Trophoblast cell (in vitro differentiated cells and primary cell): ENCODE results near the gene PICALM.
A peak's percentile ranks its signal among the peaks of the same experiment; 100 is the strongest.

ENCODE experiments used
- DNase-seq, 2 donors: peaks; one replicate each; pipeline ENCODE4 v3.0.0-alpha.2; 2016
- H2AFZ ChIP-seq: 2 replicates; pipeline ENCODE4 v1.6.1; 2013; ENCODE audit warnings: low read length, moderate library complexity, mild to moderate bottlenecking; ENCODE audit not compliant: insufficient read depth, poor library complexity
- H2AK5ac ChIP-seq: 2 replicates; pipeline ENCODE4 v1.6.1; 2013; ENCODE audit warnings: mild to moderate bottlenecking, low read length
- H2BK120ac ChIP-seq: 2 replicates; pipeline ENCODE4 v1.6.1; 2013; ENCODE audit warnings: low read length, mild to moderate bottlenecking, moderate library complexity; ENCODE audit not compliant: insufficient read depth, poor library complexity
- H2BK12ac ChIP-seq: 2 replicates; pipeline ENCODE4 v1.6.1; 2013; ENCODE audit warnings: mild to moderate bottlenecking, low read length, moderate library complexity
- H2BK5ac ChIP-seq: 2 replicates; pipeline ENCODE4 v1.6.1; 2013; ENCODE audit warnings: low read length, low read depth, moderate library complexity, mild to moderate bottlenecking; ENCODE audit not compliant: poor library complexity
- H3K14ac ChIP-seq: 2 replicates; pipeline ENCODE4 v1.6.1; 2013; ENCODE audit warnings: mild to moderate bottlenecking, low read length
- H3K18ac ChIP-seq: 2 replicates; pipeline ENCODE4 v1.6.1; 2013; ENCODE audit warnings: mild to moderate bottlenecking, low read length
- H3K23ac ChIP-seq: 2 replicates; pipeline ENCODE4 v1.6.1; 2013; ENCODE audit warnings: low read length
- H3K27ac ChIP-seq: 2 replicates; pipeline ENCODE4 v1.5.1; 2013; ENCODE audit warnings: low read depth, mild to moderate bottlenecking, inconsistent platforms, low read length, moderate library complexity
- H3K27me3 ChIP-seq: 2 replicates; pipeline ENCODE4 v1.6.1; 2013; ENCODE audit warnings: inconsistent platforms, mild to moderate bottlenecking, low read length, moderate library complexity; ENCODE audit not compliant: insufficient read depth
- H3K36me3 ChIP-seq, 2 experiments: 1 replicate in 1 of 2; 2 replicates in 1 of 2; pipeline ENCODE4 v1.6.1; 2013; ENCODE audit warnings: low read length in 2 of 2, mild to moderate bottlenecking in 2 of 2, moderate library complexity in 1 of 2; ENCODE audit not compliant: insufficient read depth in 2 of 2, control insufficient read depth in 1 of 2
- H3K4ac ChIP-seq: 2 replicates; pipeline ENCODE4 v1.6.1; 2013; ENCODE audit warnings: low read depth, mild to moderate bottlenecking, low read length, moderate library complexity
- H3K4me1 ChIP-seq, 2 experiments: 1 replicate in 1 of 2; 2 replicates in 1 of 2; pipeline ENCODE4 v1.6.1; 2013; ENCODE audit warnings: low read length in 2 of 2, mild to moderate bottlenecking in 2 of 2, moderate library complexity in 1 of 2; ENCODE audit not compliant: insufficient read depth in 2 of 2, control insufficient read depth in 1 of 2
- H3K4me2 ChIP-seq: 2 replicates; pipeline ENCODE4 v1.6.1; 2013; ENCODE audit warnings: inconsistent platforms, mild to moderate bottlenecking, low read length, moderate library complexity
- H3K4me3 ChIP-seq: 2 replicates; pipeline ENCODE4 v1.5.1; 2013; ENCODE audit warnings: mild to moderate bottlenecking, low read depth, low read length, inconsistent platforms
- H3K79me1 ChIP-seq: one replicate; pipeline ENCODE4 v1.6.1; 2013; ENCODE audit warnings: low read length
- H3K79me2 ChIP-seq: 2 replicates; pipeline ENCODE4 v1.6.1; 2013; ENCODE audit warnings: low read length, mild to moderate bottlenecking; ENCODE audit not compliant: control insufficient read depth, insufficient read depth, poor library complexity
- H3K9ac ChIP-seq: 2 replicates; pipeline ENCODE4 v1.6.1; 2013; ENCODE audit warnings: mild to moderate bottlenecking, low read length
- H3K9me3 ChIP-seq: 2 replicates; pipeline ENCODE4 v1.6.1; 2013; ENCODE audit warnings: low read depth, mild to moderate bottlenecking, control low read depth, inconsistent platforms, low read length; ENCODE audit not compliant: insufficient read depth
- H4K12ac ChIP-seq: 2 replicates; pipeline ENCODE4 v1.6.1; 2013; ENCODE audit warnings: low read depth, mild to moderate bottlenecking, low read length, moderate library complexity
- H4K8ac ChIP-seq: 2 replicates; pipeline ENCODE4 v1.6.1; 2013; ENCODE audit warnings: low read depth, mild to moderate bottlenecking, low read length, moderate library complexity
- H4K91ac ChIP-seq: one replicate; pipeline ENCODE4 v1.6.1; 2013; ENCODE audit warnings: low read depth, mild to moderate bottlenecking, low read length, moderate library complexity
- WGBS: extraction: QIAGEN DNeasy Blood & Tissue Kit; methylation state at CpG from one replicate; pipeline ENCODE4 v1.1.7; 2013; ENCODE audit warnings: missing lambda C conversion rate; ENCODE audit not compliant: insufficient read length, insufficient coverage; ENCODE audit errors: extremely low coverage; 5-methylcytosine and 5-hydroxymethylcytosine counted together

Gene PICALM

GRCh38 chr11:86041975-86042378 lies 26.9 kb downstream of the PICALM start:
- Histone ChIP-seq H4K8ac (no peak overlapping the region), H2BK120ac (no peak overlapping the region), H3K27me3 (no peaks in the 10 kb centered on the region), H3K9me3 (no peaks in the 10 kb centered on the region), H3K36me3 (peaks cover 0 to 4% of the 10 kb centered on the region in 2 experiments), H3K79me2 (peaks cover 9% of the 10 kb centered on the region), H4K12ac (no peak overlapping the region), H2AK5ac (no peak overlapping the region), H3K18ac (no peak overlapping the region), H2BK12ac (no peak overlapping the region), H3K23ac (no peak overlapping the region), H3K4me2 (no peak overlapping the region), H3K79me1 (no peaks in the 10 kb centered on the region), H3K9ac (no peak overlapping the region), H4K91ac (no peak overlapping the region), H3K4me3 (no peak overlapping the region), H3K27ac (no peak overlapping the region), H3K14ac (no peak overlapping the region), H2BK5ac (no peak overlapping the region), H3K4me1 (peaks cover 0 to 4% of the 10 kb centered on the region in 2 experiments), H3K4ac (no peak overlapping the region), H2AFZ (no peak overlapping the region)
- no CpG with 5 or more reads among the region's 2 CpGs for WGBS
- DNase-seq = peak; percentile 71 to 95

GRCh38 chr11:86040919-86041850 lies 27.7 kb downstream of the PICALM start:
- H3K23ac ChIP-seq = no peak overlapping the region
- no CpG with 5 or more reads among the region's 2 CpGs for WGBS
- no peak overlapping the region for H4K91ac ChIP-seq
- H3K27ac ChIP-seq = no peak overlapping the region
- H2AFZ ChIP-seq = no peak overlapping the region
- no peaks in the 10 kb centered on the region for H3K79me1 ChIP-seq
- peak overlapping the region; percentile 75 for H3K4ac ChIP-seq
- H3K36me3 ChIP-seq = peaks cover 0 to 4% of the 10 kb centered on the region in 2 experiments
- no peak overlapping the region for H3K18ac ChIP-seq
- no peak overlapping the region for H2BK12ac ChIP-seq
- no peak overlapping the region for H4K12ac ChIP-seq
- H4K8ac ChIP-seq = no peak overlapping the region
- H3K9me3 ChIP-seq = no peaks in the 10 kb centered on the region
- H3K79me2 ChIP-seq = peaks cover 9% of the 10 kb centered on the region
- no peak overlapping the region for H2BK5ac ChIP-seq
- no peak for DNase-seq
- H3K27me3 ChIP-seq = no peaks in the 10 kb centered on the region
- no peak overlapping the region for H3K14ac ChIP-seq
- H2AK5ac ChIP-seq = no peak overlapping the region
- peaks cover 0 to 4% of the 10 kb centered on the region in 2 experiments for H3K4me1 ChIP-seq
- no peak overlapping the region for H3K4me2 ChIP-seq
- H3K4me3 ChIP-seq = no peak overlapping the region
- H2BK120ac ChIP-seq = no peak overlapping the region
- H3K9ac ChIP-seq = no peak overlapping the region

- Histone ChIP-seq H3K18ac (no peak overlapping the region), H4K12ac (no peak overlapping the region), H2BK5ac (no peak overlapping the region), H3K36me3 (peaks cover 0 to 4% of the 10 kb centered on the region in 2 experiments), H2AK5ac (no peak overlapping the region), H3K79me2 (peaks cover 8% of the 10 kb centered on the region), H3K9ac (no peak overlapping the region), H3K4me2 (no peak overlapping the region), H3K14ac (no peak overlapping the region), H2BK120ac (no peak overlapping the region), H3K9me3 (no peaks in the 10 kb centered on the region), H4K8ac (no peak overlapping the region), H4K91ac (no peak overlapping the region), H3K27me3 (no peaks in the 10 kb centered on the region), H3K4ac (peak overlapping the region; percentile 94), H3K23ac (no peak overlapping the region), H3K27ac (no peak overlapping the region), H3K4me3 (no peak overlapping the region), H2BK12ac (no peak overlapping the region), H2AFZ (no peak overlapping the region), H3K4me1 (no peaks in the 10 kb centered on the region), H3K79me1 (no peaks in the 10 kb centered on the region)
- no peak for DNase-seq
These were observed 29.8 kb downstream of the PICALM start for GRCh38 chr11:86039094-86039493.

GRCh38 chr11:86037743-86038142 lies 31.1 kb downstream of the PICALM start:
- Histone ChIP-seq H3K4me2 (no peak overlapping the region), H2AK5ac (no peak overlapping the region), H2BK12ac (no peak overlapping the region), H3K18ac (no peak overlapping the region), H3K27ac (no peak overlapping the region), H3K4ac (no peak overlapping the region), H3K9ac (no peak overlapping the region), H2BK120ac (no peak overlapping the region), H4K91ac (no peak overlapping the region), H4K8ac (no peak overlapping the region), H4K12ac (no peak overlapping the region), H2AFZ (no peak overlapping the region), H3K27me3 (no peaks in the 10 kb centered on the region), H3K14ac (no peak overlapping the region), H3K79me2 (peaks cover 7% of the 10 kb centered on the region), H3K36me3 (peaks cover 0 to 4% of the 10 kb centered on the region in 2 experiments), H3K9me3 (no peaks in the 10 kb centered on the region), H3K79me1 (no peaks in the 10 kb centered on the region), H3K4me1 (no peaks in the 10 kb centered on the region), H2BK5ac (no peak overlapping the region), H3K4me3 (no peak overlapping the region), H3K23ac (no peak overlapping the region)
- WGBS = no CpG with 5 or more reads among the region's 4 CpGs
- DNase-seq = no peak
